ENCODE results near the gene ABCC2.
"Not testable (repeated sequence)": the region's sequence is repeated elsewhere in the genome, so short reads cannot be mapped to it uniquely, and the experiment has no call there.

ABCC2 gene

DNA sequence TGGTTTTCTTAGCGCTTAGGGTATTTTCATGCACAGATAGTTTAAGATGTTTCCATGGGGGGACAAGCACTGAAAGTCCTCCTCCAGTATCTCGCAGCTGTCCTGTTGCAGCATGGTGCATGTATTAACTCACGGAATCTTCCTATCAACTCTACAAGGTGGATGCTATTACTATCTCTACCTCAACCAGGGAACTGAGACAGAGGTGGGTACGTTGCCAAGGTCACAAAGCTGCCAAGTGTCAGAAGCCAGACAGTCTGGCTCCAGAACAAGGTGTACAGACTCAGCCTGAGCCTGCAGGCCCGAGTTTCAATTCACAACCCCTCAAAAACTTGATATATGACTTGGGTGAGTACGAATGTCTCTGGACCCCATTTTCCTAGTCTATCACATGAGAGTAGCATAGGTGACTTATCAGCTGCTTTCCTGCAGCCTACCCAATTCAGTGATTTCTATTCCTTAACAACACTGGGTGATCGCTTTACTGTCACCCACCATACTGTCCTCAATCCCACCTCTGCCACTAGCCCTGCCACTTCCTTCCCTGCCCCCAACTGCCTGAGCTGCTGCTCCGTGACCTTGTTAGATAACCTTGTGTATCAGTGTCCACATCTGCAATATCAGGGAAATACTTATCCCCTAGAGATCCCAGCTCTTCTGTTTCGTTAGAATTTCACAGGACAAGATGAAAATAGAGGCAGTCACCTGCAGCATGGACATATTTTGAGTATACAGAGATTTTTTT, 92.1 kb downstream of the ABCC2 start:
- H3K27ac ChIP-seq (ENCODE audit: low read depth, low read length), result no peak overlapping the region

DNA sequence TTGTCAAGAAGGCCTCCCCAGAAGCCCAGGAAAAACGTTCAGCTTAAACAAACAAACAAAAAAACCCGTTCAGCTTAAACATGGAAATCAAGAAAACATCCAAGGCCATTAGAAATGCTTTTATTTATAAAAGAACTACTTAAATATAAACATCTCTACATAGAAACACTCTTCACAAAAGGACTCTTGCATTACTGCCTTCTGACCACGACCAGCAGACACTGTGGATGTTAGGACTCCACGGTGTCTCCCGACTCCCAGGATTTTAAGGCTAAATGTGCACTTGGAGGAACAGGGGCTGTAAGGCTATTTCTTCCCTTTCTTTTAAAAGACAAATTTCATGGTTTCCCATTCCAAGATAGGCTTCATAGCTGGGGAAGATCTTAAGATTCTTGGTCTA, 93.0 kb downstream of the ABCC2 start:
- H3K36me3 ChIP-seq (ENCODE audit: insufficient read depth, low read length), result peaks cover 53% of the 10 kb centered on the region
- 93% methylated on average over 5 of the region's 5 CpGs for WGBS
- no peaks in the 10 kb centered on the region for H3K9me3 ChIP-seq (ENCODE audit: insufficient read depth, low read depth, low read length)
- H3K9ac ChIP-seq (ENCODE audit: low read depth, low read length), result no peak overlapping the region
- H3K4me1 ChIP-seq (ENCODE audit: insufficient read depth, low read length), result no peaks in the 10 kb centered on the region
- no peak overlapping the region for H3K27ac ChIP-seq (ENCODE audit: low read depth, low read length)
- no peak overlapping the region for H3K4me3 ChIP-seq (ENCODE audit: low read length)
- H3K27me3 ChIP-seq (ENCODE audit: insufficient read depth, low read length), result no peaks in the 10 kb centered on the region

More for the DNA sequence above, 92.1 kb downstream of the ABCC2 start:
- no peaks in the 10 kb centered on the region for H3K4me1 ChIP-seq (ENCODE audit: insufficient read depth, low read length)
- H3K4me3 ChIP-seq (ENCODE audit: low read length), result no peak overlapping the region
- H3K36me3 ChIP-seq (ENCODE audit: insufficient read depth, low read length), result peaks cover 43% of the 10 kb centered on the region
- H3K9me3 ChIP-seq (ENCODE audit: insufficient read depth, low read depth, low read length), result no peaks in the 10 kb centered on the region
- H3K9ac ChIP-seq (ENCODE audit: low read depth, low read length), result no peak overlapping the region; the same call in 1 of the 2 replicates
- no peaks in the 10 kb centered on the region for H3K27me3 ChIP-seq (ENCODE audit: insufficient read depth, low read length)
- 92% methylated on average over 9 of the region's 9 CpGs for WGBS

DNA sequence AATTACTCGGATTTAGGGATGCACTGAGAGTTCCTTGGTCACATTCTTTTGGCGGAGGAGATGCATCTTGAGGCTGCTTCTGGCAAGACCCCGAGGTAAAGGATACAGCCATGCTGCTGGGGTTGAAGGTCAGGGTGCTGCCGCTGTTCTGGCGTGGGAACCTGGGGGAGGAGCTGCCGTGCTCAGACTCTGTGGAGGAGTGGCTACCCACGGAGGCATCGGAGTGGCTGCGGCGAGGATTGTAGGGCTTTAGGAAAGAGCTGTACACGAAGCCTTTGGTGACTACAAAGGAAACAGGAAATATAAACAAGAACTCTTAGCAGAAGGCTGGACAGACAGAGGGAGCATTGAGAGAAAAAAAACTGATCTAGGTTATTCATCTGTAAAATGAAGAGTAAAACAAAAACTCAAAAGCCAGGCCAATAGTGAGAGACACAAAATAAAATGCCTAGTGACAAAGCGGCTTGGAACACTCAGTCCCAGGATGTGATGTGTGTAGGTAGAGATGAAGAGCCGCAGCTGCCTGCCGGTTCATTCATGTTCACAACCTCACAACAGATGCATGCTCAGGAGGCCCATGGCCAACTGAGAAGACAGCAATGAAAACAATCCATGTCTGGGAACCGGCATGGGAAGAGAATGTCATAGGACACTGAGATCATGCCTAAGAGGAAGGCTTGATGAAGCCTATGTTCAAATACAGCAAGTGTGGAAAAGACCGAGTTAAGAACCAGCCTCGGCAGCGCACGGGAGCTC, 97.8 kb downstream of the ABCC2 start:
- H3K4me1 ChIP-seq (ENCODE audit: insufficient read depth, low read length), result no peaks in the 10 kb centered on the region
- H3K36me3 ChIP-seq (ENCODE audit: insufficient read depth, low read length), result peaks cover 100% of the 10 kb centered on the region
- H3K9ac ChIP-seq (ENCODE audit: low read depth, low read length), result no peak overlapping the region
- H3K9me3 ChIP-seq (ENCODE audit: insufficient read depth, low read depth, low read length), result no peaks in the 10 kb centered on the region
- 96% methylated on average over 19 of the region's 19 CpGs for WGBS
- H3K27ac ChIP-seq (ENCODE audit: low read depth, low read length), result no peak overlapping the region
- no peaks in the 10 kb centered on the region for H3K27me3 ChIP-seq (ENCODE audit: insufficient read depth, low read length)
- H3K4me3 ChIP-seq (ENCODE audit: low read length), result no peak overlapping the region

DNA sequence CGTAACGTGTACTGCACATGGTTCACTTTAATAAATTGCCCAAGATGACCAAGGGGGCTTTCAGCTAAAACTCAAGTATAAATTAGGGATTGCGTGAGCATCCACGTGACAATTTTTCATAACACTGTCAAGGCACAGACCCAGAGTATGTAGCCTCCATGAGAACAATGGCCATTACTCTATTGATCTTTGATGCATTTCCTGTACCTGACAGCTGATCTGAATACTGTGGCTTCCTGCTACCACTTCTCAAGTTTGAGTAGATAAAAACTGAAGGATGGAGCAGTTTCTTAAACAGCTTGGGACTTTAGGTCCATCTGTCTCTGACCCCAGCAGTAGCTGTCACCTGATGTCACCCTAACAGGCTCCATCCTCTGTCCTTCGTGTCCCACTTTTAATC, 98.9 kb downstream of the ABCC2 start:
- WGBS, result 97% methylated on average over 5 of the region's 5 CpGs
- H3K4me3 ChIP-seq (ENCODE audit: low read length), result no peak overlapping the region
- no peaks in the 10 kb centered on the region for H3K4me1 ChIP-seq (ENCODE audit: insufficient read depth, low read length)
- H3K27me3 ChIP-seq (ENCODE audit: insufficient read depth, low read length), result no peaks in the 10 kb centered on the region
- no peaks in the 10 kb centered on the region for H3K9me3 ChIP-seq (ENCODE audit: insufficient read depth, low read depth, low read length)
- H3K36me3 ChIP-seq (ENCODE audit: insufficient read depth, low read length), result peaks cover 100% of the 10 kb centered on the region
- H3K9ac ChIP-seq (ENCODE audit: low read depth, low read length), result no peak overlapping the region
- no peak overlapping the region for H3K27ac ChIP-seq (ENCODE audit: low read depth, low read length)

DNA sequence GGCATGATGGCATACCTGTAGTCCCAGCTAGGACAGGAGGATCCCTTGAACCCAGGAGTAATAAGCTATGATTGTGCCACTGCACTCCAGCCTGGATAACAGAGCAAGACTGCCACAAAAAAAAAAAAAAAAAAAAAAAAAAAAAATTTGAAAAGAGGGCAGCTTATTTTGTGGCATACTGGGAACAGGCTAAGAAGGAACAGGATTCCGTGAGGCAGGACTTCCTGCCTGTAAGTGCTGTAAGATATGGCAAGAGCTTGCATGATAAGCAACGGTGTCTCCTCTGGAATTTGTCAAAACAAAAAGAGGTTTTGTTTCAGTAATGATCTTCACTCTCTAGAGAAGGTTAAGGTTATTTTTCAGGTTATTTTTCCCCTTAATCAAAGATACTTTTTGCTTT, 101.1 kb downstream of the ABCC2 start:
- Histone ChIP-seq H3K36me3 (ENCODE audit: insufficient read depth, low read length) (peaks cover 100% of the 10 kb centered on the region), H3K27me3 (ENCODE audit: insufficient read depth, low read length) (no peaks in the 10 kb centered on the region), H3K27ac (ENCODE audit: low read depth, low read length) (no peak overlapping the region), H3K9ac (ENCODE audit: low read depth, low read length) (no peak overlapping the region), H3K4me1 (ENCODE audit: insufficient read depth, low read length) (no peaks in the 10 kb centered on the region), H3K4me3 (ENCODE audit: low read length) (no peak overlapping the region), H3K9me3 (ENCODE audit: insufficient read depth, low read depth, low read length) (no peaks in the 10 kb centered on the region)
- WGBS, result 94% methylated on average over 2 of the region's 2 CpGs

DNA sequence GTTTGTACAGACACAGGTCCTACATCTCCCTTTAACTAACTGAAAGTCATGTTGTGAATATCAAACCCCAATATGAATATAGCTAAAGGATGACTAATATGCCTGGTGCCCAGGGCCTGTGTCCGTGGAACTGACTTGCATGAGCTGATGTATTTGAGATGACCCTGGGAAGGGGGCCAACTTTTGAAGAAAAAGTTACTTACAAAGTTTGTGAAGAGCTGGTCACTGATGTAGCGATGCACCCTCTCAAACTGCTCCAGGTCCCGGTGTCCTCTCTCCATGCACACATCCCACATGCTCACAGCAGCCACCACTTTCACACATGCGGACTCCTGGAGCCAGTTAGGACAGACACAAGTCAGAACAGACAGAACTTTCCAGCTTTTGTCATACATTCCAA, 106.2 kb downstream of the ABCC2 start:
- H3K9me3 ChIP-seq (ENCODE audit: insufficient read depth, low read depth, low read length), result peaks cover 8% of the 10 kb centered on the region; the same call in 1 of the 2 replicates
- H3K27me3 ChIP-seq (ENCODE audit: insufficient read depth, low read length), result no peaks in the 10 kb centered on the region
- H3K27ac ChIP-seq (ENCODE audit: low read depth, low read length), result no peak overlapping the region
- no peak overlapping the region for H3K4me3 ChIP-seq (ENCODE audit: low read length)
- H3K4me1 ChIP-seq (ENCODE audit: insufficient read depth, low read length), result no peaks in the 10 kb centered on the region
- no peak overlapping the region for H3K9ac ChIP-seq (ENCODE audit: low read depth, low read length)
- H3K36me3 ChIP-seq (ENCODE audit: insufficient read depth, low read length), result peaks cover 86% of the 10 kb centered on the region
- WGBS, result 92% methylated on average over 4 of the region's 4 CpGs

DNA sequence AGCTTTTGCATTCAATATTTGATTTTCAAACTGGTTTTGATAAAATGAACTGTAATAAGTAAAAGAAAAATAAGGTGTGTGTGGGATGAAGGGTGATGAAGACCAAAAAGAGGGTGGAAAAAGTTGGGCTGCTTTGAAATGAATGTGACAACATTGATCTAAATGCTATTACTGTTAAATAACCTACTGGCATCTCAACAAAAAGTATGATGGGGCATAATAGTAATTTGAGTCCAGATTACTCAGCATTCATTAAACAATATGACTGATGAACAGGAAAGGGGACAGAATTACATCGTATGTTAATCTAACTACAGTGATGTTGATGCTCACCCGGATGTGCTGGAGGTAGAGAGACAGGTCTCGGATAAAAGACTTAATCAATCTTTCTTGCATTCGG, 112.2 kb downstream of the ABCC2 start:
- no peak overlapping the region for H3K27ac ChIP-seq (ENCODE audit: low read depth, low read length)
- H3K9ac ChIP-seq (ENCODE audit: low read depth, low read length), result no peak overlapping the region
- H3K9me3 ChIP-seq (ENCODE audit: insufficient read depth, low read depth, low read length), result peaks cover 8% of the 10 kb centered on the region; the same call in 1 of the 2 replicates
- peaks cover 86% of the 10 kb centered on the region for H3K36me3 ChIP-seq (ENCODE audit: insufficient read depth, low read length)
- 100% methylated on average over 4 of the region's 4 CpGs for WGBS
- H3K4me3 ChIP-seq (ENCODE audit: low read length), result no peak overlapping the region
- H3K27me3 ChIP-seq (ENCODE audit: insufficient read depth, low read length), result no peaks in the 10 kb centered on the region
- no peaks in the 10 kb centered on the region for H3K4me1 ChIP-seq (ENCODE audit: insufficient read depth, low read length)

DNA sequence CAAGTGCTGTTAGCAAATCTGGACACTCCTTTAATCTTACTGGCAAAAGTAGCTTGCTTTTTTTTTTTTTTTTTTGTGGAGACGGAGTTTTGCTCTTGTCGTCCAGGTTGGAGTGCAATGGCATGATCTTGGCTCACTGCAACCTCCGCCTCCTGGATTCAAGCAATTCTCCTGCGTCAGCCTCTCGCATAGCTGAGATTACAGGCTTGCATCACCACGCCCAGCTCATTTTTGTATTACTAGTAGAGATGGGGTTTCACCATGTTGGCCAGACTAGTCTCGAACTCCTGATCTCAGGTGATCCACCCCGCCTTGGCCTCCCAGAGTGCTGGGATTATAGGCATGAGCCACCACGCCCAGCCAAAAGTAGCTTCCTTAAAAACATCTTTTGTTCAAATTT, 112.6 kb downstream of the ABCC2 start:
- not testable (repeated sequence) for H3K27me3 ChIP-seq (ENCODE audit: insufficient read depth, low read length); H3K27ac ChIP-seq (ENCODE audit: low read depth, low read length); H3K9ac ChIP-seq (ENCODE audit: low read depth, low read length); H3K9me3 ChIP-seq (ENCODE audit: insufficient read depth, low read depth, low read length); H3K4me3 ChIP-seq (ENCODE audit: low read length); H3K4me1 ChIP-seq (ENCODE audit: insufficient read depth, low read length)
- peaks cover 86% of the 10 kb centered on the region for H3K36me3 ChIP-seq (ENCODE audit: insufficient read depth, low read length)
- WGBS, result 97% methylated on average over 9 of the region's 9 CpGs

DNA sequence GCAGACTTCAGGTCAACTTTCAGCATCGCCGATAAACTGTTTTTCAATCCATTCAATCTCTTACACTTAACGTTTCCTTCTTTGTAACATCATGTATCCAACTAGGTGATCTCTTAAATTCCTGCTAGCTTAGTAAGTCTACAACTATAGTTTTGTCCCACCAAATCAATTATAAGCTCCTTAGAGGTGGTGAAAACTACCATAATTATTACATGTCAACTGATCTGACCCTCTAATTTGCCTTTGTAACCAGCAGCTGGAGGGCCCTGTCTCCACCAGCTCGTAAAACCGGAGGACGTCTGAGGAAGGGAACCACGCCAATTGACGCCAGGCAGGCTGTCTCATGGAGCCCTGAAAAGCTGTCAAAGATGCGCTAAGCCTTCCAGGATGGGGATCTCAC, 113.4 kb downstream of the ABCC2 start:
- peaks cover 86% of the 10 kb centered on the region for H3K36me3 ChIP-seq (ENCODE audit: insufficient read depth, low read length)

More for the DNA sequence above, 113.4 kb downstream of the ABCC2 start:
- H3K4me3 ChIP-seq (ENCODE audit: low read length), result no peak overlapping the region
- H3K27me3 ChIP-seq (ENCODE audit: insufficient read depth, low read length), result no peaks in the 10 kb centered on the region
- 94% methylated on average over 9 of the region's 9 CpGs for WGBS
- H3K9me3 ChIP-seq (ENCODE audit: insufficient read depth, low read depth, low read length), result peaks cover 8% of the 10 kb centered on the region; the same call in 1 of the 2 replicates
- no peak overlapping the region for H3K27ac ChIP-seq (ENCODE audit: low read depth, low read length)
- no peak overlapping the region for H3K9ac ChIP-seq (ENCODE audit: low read depth, low read length)
- no peaks in the 10 kb centered on the region for H3K4me1 ChIP-seq (ENCODE audit: insufficient read depth, low read length)

Measured in HUES64 (cell line).